HL-60 (cell line): ENCODE data around the gene GCNT3.

Source experiments
- DNase-seq, 2 experiments: peaks; one replicate each; pipeline ENCODE4 v3.0.0-alpha.2; 2010 to 2020; ENCODE audit warnings: low read depth in 1 of 2, low spot score in 1 of 2
- H3K27ac ChIP-seq: fragments of 250-450 bp; sonication (Bioruptor Pico); replicated peaks from 2 replicates; pipeline ENCODE4 v1.5.1; 2020; ENCODE audit warnings: mild to moderate bottlenecking, moderate library complexity
- H3K27me3 ChIP-seq: fragments of 250-450 bp; sonication (Bioruptor Pico); 2 replicates; pipeline ENCODE4 v1.5.1; 2021; ENCODE audit warnings: mild to moderate bottlenecking, moderate library complexity; ENCODE audit not compliant: insufficient read depth, poor library complexity, severe bottlenecking
- H3K4me3 ChIP-seq: replicated peaks from 2 replicates; pipeline ENCODE4 v1.5.1; 2011; ENCODE audit warnings: mild to moderate bottlenecking, control low read depth, low read length; ENCODE audit not compliant: insufficient read depth
- GABPA ChIP-seq: IDR thresholded peaks from 2 replicates; pipeline ENCODE4 v1.6.1; 2012; ENCODE audit warnings: low read depth
- POLR2AphosphoS5 ChIP-seq: IDR thresholded peaks from 2 replicates; pipeline ENCODE4 v1.6.1; 2012; ENCODE audit warnings: low read depth
- SPI1 ChIP-seq: IDR thresholded peaks from 2 replicates; pipeline ENCODE4 v1.6.1; 2012; ENCODE audit warnings: low read depth, mild to moderate bottlenecking, borderline replicate concordance
- TF ChIP-seq, protein P1 (sequence below): IDR thresholded peaks from 2 replicates; pipeline ENCODE4 v1.6.1; 2012; ENCODE audit warnings: low read depth; ENCODE audit not compliant: insufficient replicate concordance
- TF ChIP-seq, protein P2 (sequence below): IDR thresholded peaks from one replicate; pipeline ENCODE4 v1.5.1; 2011; ENCODE audit warnings: low read length, control low read depth, inconsistent platforms; ENCODE audit not compliant: insufficient read depth

Gene GCNT3

DNA sequence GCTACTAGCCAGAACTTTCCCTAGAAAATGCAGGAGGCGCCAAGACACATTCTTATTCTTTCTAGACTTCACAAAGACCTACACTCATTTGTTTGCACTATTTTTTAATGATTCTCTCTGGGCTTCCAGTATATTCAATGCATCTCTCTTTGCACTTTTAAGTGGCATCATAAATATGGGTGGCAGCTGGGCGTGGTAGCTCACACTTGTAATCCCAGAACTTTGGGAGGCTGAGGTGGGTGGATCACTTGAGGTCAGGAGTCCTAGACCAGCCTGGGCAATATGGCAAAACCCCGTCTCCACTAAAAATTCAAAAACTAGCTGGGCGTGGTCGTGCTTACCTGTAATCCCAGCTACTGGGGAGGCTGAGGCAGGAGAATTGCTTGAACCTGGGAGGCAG, 5.6 kb upstream of the GCNT3 start:
- TF ChIP-seq SPI1 = no peak
- TF ChIP-seq, protein P1, sequence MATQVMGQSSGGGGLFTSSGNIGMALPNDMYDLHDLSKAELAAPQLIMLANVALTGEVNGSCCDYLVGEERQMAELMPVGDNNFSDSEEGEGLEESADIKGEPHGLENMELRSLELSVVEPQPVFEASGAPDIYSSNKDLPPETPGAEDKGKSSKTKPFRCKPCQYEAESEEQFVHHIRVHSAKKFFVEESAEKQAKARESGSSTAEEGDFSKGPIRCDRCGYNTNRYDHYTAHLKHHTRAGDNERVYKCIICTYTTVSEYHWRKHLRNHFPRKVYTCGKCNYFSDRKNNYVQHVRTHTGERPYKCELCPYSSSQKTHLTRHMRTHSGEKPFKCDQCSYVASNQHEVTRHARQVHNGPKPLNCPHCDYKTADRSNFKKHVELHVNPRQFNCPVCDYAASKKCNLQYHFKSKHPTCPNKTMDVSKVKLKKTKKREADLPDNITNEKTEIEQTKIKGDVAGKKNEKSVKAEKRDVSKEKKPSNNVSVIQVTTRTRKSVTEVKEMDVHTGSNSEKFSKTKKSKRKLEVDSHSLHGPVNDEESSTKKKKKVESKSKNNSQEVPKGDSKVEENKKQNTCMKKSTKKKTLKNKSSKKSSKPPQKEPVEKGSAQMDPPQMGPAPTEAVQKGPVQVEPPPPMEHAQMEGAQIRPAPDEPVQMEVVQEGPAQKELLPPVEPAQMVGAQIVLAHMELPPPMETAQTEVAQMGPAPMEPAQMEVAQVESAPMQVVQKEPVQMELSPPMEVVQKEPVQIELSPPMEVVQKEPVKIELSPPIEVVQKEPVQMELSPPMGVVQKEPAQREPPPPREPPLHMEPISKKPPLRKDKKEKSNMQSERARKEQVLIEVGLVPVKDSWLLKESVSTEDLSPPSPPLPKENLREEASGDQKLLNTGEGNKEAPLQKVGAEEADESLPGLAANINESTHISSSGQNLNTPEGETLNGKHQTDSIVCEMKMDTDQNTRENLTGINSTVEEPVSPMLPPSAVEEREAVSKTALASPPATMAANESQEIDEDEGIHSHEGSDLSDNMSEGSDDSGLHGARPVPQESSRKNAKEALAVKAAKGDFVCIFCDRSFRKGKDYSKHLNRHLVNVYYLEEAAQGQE = no peak
- TF ChIP-seq POLR2AphosphoS5 = no peak
- TF ChIP-seq GABPA = no peak
- TF ChIP-seq, protein P2, sequence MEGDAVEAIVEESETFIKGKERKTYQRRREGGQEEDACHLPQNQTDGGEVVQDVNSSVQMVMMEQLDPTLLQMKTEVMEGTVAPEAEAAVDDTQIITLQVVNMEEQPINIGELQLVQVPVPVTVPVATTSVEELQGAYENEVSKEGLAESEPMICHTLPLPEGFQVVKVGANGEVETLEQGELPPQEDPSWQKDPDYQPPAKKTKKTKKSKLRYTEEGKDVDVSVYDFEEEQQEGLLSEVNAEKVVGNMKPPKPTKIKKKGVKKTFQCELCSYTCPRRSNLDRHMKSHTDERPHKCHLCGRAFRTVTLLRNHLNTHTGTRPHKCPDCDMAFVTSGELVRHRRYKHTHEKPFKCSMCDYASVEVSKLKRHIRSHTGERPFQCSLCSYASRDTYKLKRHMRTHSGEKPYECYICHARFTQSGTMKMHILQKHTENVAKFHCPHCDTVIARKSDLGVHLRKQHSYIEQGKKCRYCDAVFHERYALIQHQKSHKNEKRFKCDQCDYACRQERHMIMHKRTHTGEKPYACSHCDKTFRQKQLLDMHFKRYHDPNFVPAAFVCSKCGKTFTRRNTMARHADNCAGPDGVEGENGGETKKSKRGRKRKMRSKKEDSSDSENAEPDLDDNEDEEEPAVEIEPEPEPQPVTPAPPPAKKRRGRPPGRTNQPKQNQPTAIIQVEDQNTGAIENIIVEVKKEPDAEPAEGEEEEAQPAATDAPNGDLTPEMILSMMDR = no peak
- DNase-seq = no peak
- Histone ChIP-seq H3K27me3 (no peaks in the 10 kb centered on the region), H3K27ac (no peak overlapping the region), H3K4me3 (no peak overlapping the region)

DNA sequence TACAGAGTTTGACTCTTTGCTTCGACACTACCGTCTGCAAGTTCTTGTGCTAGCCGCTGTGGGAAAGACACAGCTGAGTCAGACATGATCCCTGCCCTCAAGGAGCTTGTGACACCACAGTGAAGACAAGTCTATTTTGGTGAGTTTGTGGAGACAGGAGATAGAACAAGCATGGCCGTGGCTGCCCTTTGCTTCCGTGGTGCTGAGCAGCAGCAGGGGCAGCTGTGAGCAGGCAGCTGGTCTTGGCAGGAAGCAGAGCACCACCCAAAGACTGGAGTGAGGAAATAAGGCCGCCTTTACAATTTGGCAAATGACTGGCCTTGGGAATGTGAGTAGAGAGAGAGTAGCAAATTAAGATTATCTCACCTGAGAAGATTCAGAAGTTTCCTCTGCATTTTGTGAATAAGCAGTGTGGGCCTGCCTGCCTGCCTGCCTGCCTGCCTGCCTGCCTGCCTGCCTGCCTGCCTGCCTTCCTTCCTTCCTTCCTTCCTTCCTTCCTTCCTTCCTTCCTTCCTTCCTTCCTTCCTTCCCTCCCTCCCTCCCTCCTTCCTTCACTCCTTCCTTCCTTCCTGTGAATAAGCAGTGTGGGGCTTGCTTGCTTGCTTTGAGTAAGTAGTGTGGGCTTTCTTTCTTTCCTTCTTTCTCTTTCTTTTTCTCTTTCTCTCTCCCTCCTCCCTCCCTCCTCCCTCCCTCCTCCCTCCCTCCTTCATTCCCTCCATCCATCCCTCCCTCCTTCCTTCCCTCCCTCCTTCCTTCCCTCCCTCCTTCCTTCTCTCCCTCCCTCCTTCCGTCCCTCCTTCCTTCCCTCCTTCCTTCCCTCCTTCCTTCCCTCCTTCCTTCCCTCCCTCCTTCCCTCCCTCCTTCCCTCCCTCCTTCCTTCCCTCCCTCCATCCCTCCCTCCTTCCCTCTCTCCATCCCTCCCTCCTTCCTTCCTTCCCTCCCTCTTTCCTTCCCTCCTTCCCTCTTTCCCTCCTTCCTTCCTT, 1.6 kb upstream of the GCNT3 start:
- DNase-seq = no peak
- no peak overlapping the region for H3K4me3 ChIP-seq
- no peak overlapping the region for H3K27ac ChIP-seq
- TF ChIP-seq, protein P1 = no peak
- TF ChIP-seq, protein P2 = no peak
- TF ChIP-seq POLR2AphosphoS5 = no peak
- TF ChIP-seq GABPA = no peak
- no peak for TF ChIP-seq SPI1
- no peaks in the 10 kb centered on the region for H3K27me3 ChIP-seq

DNA sequence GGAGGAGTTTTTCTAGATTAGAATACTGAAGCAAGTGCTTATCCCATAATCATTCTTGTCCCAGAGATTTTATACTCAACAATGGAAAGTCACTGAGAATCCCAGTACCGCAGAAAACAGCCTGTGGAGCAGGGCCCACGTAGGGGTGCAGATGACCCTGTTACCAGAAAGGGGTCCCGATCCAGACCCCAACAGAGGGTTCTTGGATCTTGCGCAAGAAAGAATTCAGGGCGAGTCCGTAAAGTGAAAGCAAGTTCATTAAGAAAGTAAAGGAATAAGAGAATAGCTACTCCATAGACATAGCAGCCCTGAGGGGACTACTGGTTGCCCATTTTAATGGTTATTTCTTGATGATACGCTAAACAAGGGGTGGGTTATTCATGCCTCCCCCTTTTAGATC, 2.6 kb downstream of the GCNT3 start:
- no peak overlapping the region for H3K27ac ChIP-seq
- TF ChIP-seq POLR2AphosphoS5 (no peak), SPI1 (no peak), GABPA (no peak)
- TF ChIP-seq, protein P1 = no peak
- TF ChIP-seq, protein P2 = no peak
- no peak overlapping the region for H3K4me3 ChIP-seq
- H3K27me3 ChIP-seq = no peaks in the 10 kb centered on the region
- DNase-seq = no peak
